Uterus (tissue), 4 donors: ENCODE results near the gene LAMC3. TPM values are rescaled to one million over a fixed set of nuclear protein-coding genes. Genes with fewer than 3 reads are reported as not detected.
"Not testable (repeated sequence)": the region's sequence is repeated elsewhere in the genome, so short reads cannot be mapped to it uniquely, and the experiment has no call there.

Experiments used
- DNase-seq, 2 donors: peaks; one replicate each; pipeline ENCODE4 v3.0.0-alpha.2; 2019 to 2020
- H3K27ac ChIP-seq, 2 donors: fragments of 200-600 bp; sonication (generic); 1 replicate in 1 of 2; 2 replicates in 1 of 2; pipeline ENCODE4 v1.5.1; 2016 to 2018
- H3K27me3 ChIP-seq, 2 donors: fragments of 200-600 bp; sonication (generic); one replicate each; pipeline ENCODE4 v1.5.1; 2018 to 2019; ENCODE audit warnings: control low read depth in 1 of 2
- H3K36me3 ChIP-seq, 2 donors: fragments of 200-600 bp; sonication (generic); one replicate each; pipeline ENCODE4 v1.5.1; 2019; ENCODE audit warnings: control low read depth in 1 of 2
- H3K4me1 ChIP-seq, 2 donors: fragments of 200-600 bp; sonication (generic); one replicate each; pipeline ENCODE4 v1.5.1; 2018 to 2019; ENCODE audit warnings: control low read depth in 1 of 2
- H3K4me3 ChIP-seq, 2 donors: fragments of 200-600 bp; sonication (generic); 1 replicate in 1 of 2; 2 replicates in 1 of 2; pipeline ENCODE4 v1.5.1; 2018 to 2019; ENCODE audit warnings: mild to moderate bottlenecking in 1 of 2
- H3K9me3 ChIP-seq, 2 donors: fragments of 200-600 bp; sonication (generic); one replicate each; pipeline ENCODE4 v1.5.1; 2019; ENCODE audit warnings: control low read depth in 1 of 2
- POLR2A ChIP-seq, 2 donors: fragments of 450-650 bp; IDR thresholded peaks; one replicate each; pipeline ENCODE4 v1.6.1; 2016; ENCODE audit warnings: antibody characterized with exemption in 2 of 2, mild to moderate bottlenecking in 1 of 2, moderate library complexity in 1 of 2
- intact Hi-C: fragments of 100-400 bp; cut with DNase I; formaldehyde crosslinking; loops from one replicate; pipeline ENCODE4 v1.15.1; 2023; ENCODE audit warnings: low total_unique reads
- total RNA-seq, 4 donors: library from RNA; depleted of rRNA in 3 of 4; stranded (reverse); fragments of >200 nt in 3 of 4; gene quantifications; one replicate each; pipeline versions ENCODE4 v1.1.0 to v1.2.4, GENCODE V29; 2014 to 2023
- TF ChIP-seq, protein P1 (sequence below), 4 experiments: fragments of 200-600 bp in 2 of 4; fragments of 450-650 bp in 2 of 4; sonication (generic) in 2 of 4; IDR thresholded peaks; one replicate each; pipeline ENCODE4 v1.5.1; 2016 to 2019; ENCODE audit warnings: antibody characterized with exemption in 4 of 4, mild to moderate bottlenecking in 2 of 4, moderate library complexity in 1 of 4
- donor health status: DM: yes; HTN: yes; CAD: no.

LAMC3 gene
- total RNA-seq, 4 donors from 2014 or later, result 2.6 to 58.5 (median 3.6) TPM

- H3K36me3 ChIP-seq, result no peaks in the 10 kb centered on the region
- no peaks in the 10 kb centered on the region for H3K9me3 ChIP-seq
- no peak overlapping the region for H3K27ac ChIP-seq
- no peak for DNase-seq
- no peak overlapping the region for H3K4me3 ChIP-seq
- H3K4me1 ChIP-seq, result no peaks in the 10 kb centered on the region
- TF ChIP-seq, protein P1, sequence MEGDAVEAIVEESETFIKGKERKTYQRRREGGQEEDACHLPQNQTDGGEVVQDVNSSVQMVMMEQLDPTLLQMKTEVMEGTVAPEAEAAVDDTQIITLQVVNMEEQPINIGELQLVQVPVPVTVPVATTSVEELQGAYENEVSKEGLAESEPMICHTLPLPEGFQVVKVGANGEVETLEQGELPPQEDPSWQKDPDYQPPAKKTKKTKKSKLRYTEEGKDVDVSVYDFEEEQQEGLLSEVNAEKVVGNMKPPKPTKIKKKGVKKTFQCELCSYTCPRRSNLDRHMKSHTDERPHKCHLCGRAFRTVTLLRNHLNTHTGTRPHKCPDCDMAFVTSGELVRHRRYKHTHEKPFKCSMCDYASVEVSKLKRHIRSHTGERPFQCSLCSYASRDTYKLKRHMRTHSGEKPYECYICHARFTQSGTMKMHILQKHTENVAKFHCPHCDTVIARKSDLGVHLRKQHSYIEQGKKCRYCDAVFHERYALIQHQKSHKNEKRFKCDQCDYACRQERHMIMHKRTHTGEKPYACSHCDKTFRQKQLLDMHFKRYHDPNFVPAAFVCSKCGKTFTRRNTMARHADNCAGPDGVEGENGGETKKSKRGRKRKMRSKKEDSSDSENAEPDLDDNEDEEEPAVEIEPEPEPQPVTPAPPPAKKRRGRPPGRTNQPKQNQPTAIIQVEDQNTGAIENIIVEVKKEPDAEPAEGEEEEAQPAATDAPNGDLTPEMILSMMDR (IDR thresholded peaks at IDR 0.05), result no peak
- no peak for TF ChIP-seq POLR2A (IDR thresholded peaks at IDR 0.05)
- intact Hi-C loops, result no loop called here
- no peaks in the 10 kb centered on the region for H3K27me3 ChIP-seq
Measured at GRCh38 chr9:131033269-131034224, 24.6 kb downstream of the LAMC3 start.

- Histone ChIP-seq H3K4me3 (no peak overlapping the region), H3K4me1 (no peaks in the 10 kb centered on the region), H3K27me3 (no peaks in the 10 kb centered on the region), H3K36me3 (no peaks in the 10 kb centered on the region), H3K27ac (no peak overlapping the region), H3K9me3 (no peaks in the 10 kb centered on the region)
- TF ChIP-seq, protein P1 (IDR thresholded peaks at IDR 0.05), result no peak
- no peak for TF ChIP-seq POLR2A (IDR thresholded peaks at IDR 0.05)
- intact Hi-C loops, result no loop called here
- DNase-seq, result no peak
Measured at GRCh38 chr9:131034268-131034667, 25.3 kb downstream of the LAMC3 start.

DNA sequence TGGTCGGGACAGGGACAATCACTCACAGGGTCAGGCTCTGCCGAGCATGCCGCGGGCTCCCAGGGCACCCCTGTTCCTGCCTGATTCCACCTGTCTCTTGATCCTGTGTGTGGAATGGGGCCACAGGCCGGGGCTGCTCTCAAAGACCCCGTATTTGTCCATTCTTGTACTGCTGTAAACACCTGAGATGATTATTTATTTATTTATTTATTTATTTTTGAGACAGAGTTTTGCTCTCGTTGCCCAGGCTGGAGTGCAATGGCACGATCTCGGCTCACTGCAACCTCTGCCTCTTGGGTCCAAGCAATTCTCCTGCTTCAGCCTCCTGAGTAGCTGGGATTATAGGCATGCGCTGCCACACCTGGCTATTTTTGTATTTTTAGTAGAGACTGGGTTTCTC is 25.8 kb downstream of the LAMC3 start:
- H3K4me3 ChIP-seq, H3K27me3 ChIP-seq, DNase-seq, H3K36me3 ChIP-seq, H3K27ac ChIP-seq, H3K9me3 ChIP-seq, intact Hi-C loops, H3K4me1 ChIP-seq: not testable (repeated sequence)

- H3K9me3 ChIP-seq, result no peaks in the 10 kb centered on the region
- DNase-seq, result no peak
- no peaks in the 10 kb centered on the region for H3K27me3 ChIP-seq
- no peaks in the 10 kb centered on the region for H3K36me3 ChIP-seq
- no peaks in the 10 kb centered on the region for H3K4me1 ChIP-seq
- H3K4me3 ChIP-seq, result no peak overlapping the region
- no peak for TF ChIP-seq POLR2A (IDR thresholded peaks at IDR 0.05)
- intact Hi-C loops, result no loop called here
- no peak overlapping the region for H3K27ac ChIP-seq
Measured at GRCh38 chr9:131035548-131035947, 26.6 kb downstream of the LAMC3 start.

GRCh38 chr9:131036071-131036470 is 27.1 kb downstream of the LAMC3 start:
- no peak for DNase-seq
- Histone ChIP-seq H3K4me3 (no peak overlapping the region), H3K27me3 (no peaks in the 10 kb centered on the region), H3K4me1 (no peaks in the 10 kb centered on the region), H3K9me3 (no peaks in the 10 kb centered on the region), H3K36me3 (no peaks in the 10 kb centered on the region), H3K27ac (no peak overlapping the region)
- TF ChIP-seq, protein P1 (IDR thresholded peaks at IDR 0.05), result no peak
- no peak for TF ChIP-seq POLR2A (IDR thresholded peaks at IDR 0.05)
- intact Hi-C loops, result no loop called here

DNA sequence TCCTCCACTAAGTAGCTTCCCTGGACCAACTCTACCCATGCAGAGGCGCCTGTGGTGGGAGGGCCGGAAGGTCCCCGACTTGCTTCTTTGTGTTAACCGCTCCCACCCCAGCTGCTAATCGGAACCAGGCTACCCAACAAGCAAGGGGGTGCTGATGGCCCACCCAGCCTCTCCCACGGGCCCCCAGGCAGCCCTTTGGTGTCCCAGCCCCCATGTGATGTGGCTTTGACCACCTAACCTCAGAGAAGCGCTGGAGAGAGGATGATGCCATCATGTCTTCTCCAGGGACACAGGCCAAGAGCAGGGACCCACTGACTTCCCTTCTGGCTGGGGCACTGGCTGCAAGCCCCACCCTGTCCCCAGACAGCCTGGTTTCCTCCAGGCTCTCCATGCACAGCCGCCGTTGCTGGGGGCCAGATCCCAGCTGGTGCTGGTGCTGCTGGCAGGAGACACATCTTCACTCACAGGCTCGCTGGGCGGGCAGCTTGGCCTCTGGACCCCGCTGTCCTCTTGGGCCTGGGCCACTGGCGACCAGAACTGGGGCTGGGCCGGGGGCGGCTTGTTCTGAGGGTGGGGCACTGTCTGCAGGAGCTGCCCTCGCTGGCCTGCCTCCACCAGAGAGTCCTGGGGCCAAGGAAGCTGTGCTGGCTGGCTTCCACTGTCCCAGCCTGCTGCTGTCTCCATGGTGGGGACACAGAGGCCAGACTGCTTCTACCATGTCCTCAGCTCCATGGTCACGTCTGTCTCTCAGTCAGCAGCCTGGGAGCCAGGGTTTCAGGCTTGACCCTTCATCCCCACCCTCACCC is 27.8 kb downstream of the LAMC3 start:
- no peak for TF ChIP-seq POLR2A (IDR thresholded peaks at IDR 0.05)
- TF ChIP-seq, protein P1 (IDR thresholded peaks at IDR 0.05), result no peak
- Histone ChIP-seq H3K4me1 (no peaks in the 10 kb centered on the region), H3K36me3 (no peaks in the 10 kb centered on the region), H3K27me3 (no peaks in the 10 kb centered on the region), H3K9me3 (no peaks in the 10 kb centered on the region), H3K27ac (no peak overlapping the region), H3K4me3 (no peak overlapping the region)
- no peak for DNase-seq
- intact Hi-C loops, result no loop called here
